H9 (cell line): ENCODE measurements around the gene STARD9. TPM values are rescaled to one million over a fixed set of nuclear protein-coding genes. Genes with fewer than 3 reads are reported as not detected.

Experiments used
- DNase-seq: peaks from one replicate; pipeline ENCODE4 v3.0.0-alpha.2; 2017
- H2AFZ ChIP-seq: one replicate; pipeline ENCODE4 v1.6.1; 2013; ENCODE audit warnings: mild to moderate bottlenecking, low read length, control low read depth, moderate library complexity
- H2AK5ac ChIP-seq: 2 replicates; pipeline ENCODE4 v1.6.1; 2013; ENCODE audit warnings: low read length, control low read depth, mixed read lengths; ENCODE audit not compliant: insufficient read length
- H2BK120ac ChIP-seq: one replicate; pipeline ENCODE4 v1.6.1; 2013; ENCODE audit warnings: low read depth, mild to moderate bottlenecking, low read length, control low read depth, inconsistent platforms; ENCODE audit not compliant: poor library complexity, severe bottlenecking
- H2BK12ac ChIP-seq: 2 replicates; pipeline ENCODE4 v1.6.1; 2013; ENCODE audit warnings: low read length, control low read depth, mixed read lengths, low read depth; ENCODE audit not compliant: insufficient read length
- H2BK15ac ChIP-seq: 2 replicates; pipeline ENCODE4 v1.6.1; 2013; ENCODE audit warnings: low read depth, low read length, control low read depth
- H2BK20ac ChIP-seq: one replicate; pipeline ENCODE4 v1.6.1; 2013; ENCODE audit warnings: low read depth, mild to moderate bottlenecking, low read length, control low read depth, inconsistent platforms; ENCODE audit not compliant: poor library complexity, severe bottlenecking
- H2BK5ac ChIP-seq: 2 replicates; pipeline ENCODE4 v1.6.1; 2013; ENCODE audit warnings: low read length, control low read depth, mixed read lengths; ENCODE audit not compliant: insufficient read length
- H3K14ac ChIP-seq: 2 replicates; pipeline ENCODE4 v1.6.1; 2013; ENCODE audit warnings: low read length, control low read depth; ENCODE audit not compliant: insufficient read depth
- H3K18ac ChIP-seq: 2 replicates; pipeline ENCODE4 v1.6.1; 2013; ENCODE audit warnings: low read depth, mild to moderate bottlenecking, mixed read lengths, low read length, control low read depth; ENCODE audit not compliant: insufficient read length
- H3K23ac ChIP-seq: 2 replicates; pipeline ENCODE4 v1.6.1; 2013; ENCODE audit warnings: low read length, control low read depth, mixed read lengths, low read depth; ENCODE audit not compliant: insufficient read length
- H3K23me2 ChIP-seq: 2 replicates; pipeline ENCODE4 v1.6.1; 2013; ENCODE audit warnings: low read depth, mild to moderate bottlenecking, mixed read lengths, low read length, control low read depth; ENCODE audit not compliant: insufficient read length, poor library complexity, severe bottlenecking
- H3K27ac ChIP-seq: 2 replicates; pipeline ENCODE4 v1.5.1; 2013; ENCODE audit warnings: low read length, control low read depth, mixed read lengths, low read depth; ENCODE audit not compliant: insufficient read length
- H3K27me3 ChIP-seq: 2 replicates; pipeline ENCODE4 v1.6.1; 2013; ENCODE audit warnings: low read length, control low read depth, inconsistent platforms; ENCODE audit not compliant: insufficient read depth
- H3K4ac ChIP-seq: 2 replicates; pipeline ENCODE4 v1.6.1; 2013; ENCODE audit warnings: low read depth, mild to moderate bottlenecking, control low read depth, inconsistent platforms, low read length, moderate library complexity
- H3K4me1 ChIP-seq: 2 replicates; pipeline ENCODE4 v1.6.1; 2013; ENCODE audit warnings: low read length, control low read depth, inconsistent platforms; ENCODE audit not compliant: insufficient read depth
- H3K4me2 ChIP-seq: 2 replicates; pipeline ENCODE4 v1.6.1; 2013; ENCODE audit warnings: low read length, control low read depth, mixed read lengths; ENCODE audit not compliant: insufficient read length, insufficient read depth
- H3K56ac ChIP-seq: 2 replicates; pipeline ENCODE4 v1.6.1; 2013; ENCODE audit warnings: low read depth, mild to moderate bottlenecking, mixed read lengths, low read length, control low read depth; ENCODE audit not compliant: insufficient read length
- H3K79me1 ChIP-seq: 2 replicates; pipeline ENCODE4 v1.6.1; 2013; ENCODE audit warnings: low read depth, mild to moderate bottlenecking, moderate library complexity, low read length, control low read depth, inconsistent platforms; ENCODE audit not compliant: insufficient read depth, poor library complexity, severe bottlenecking
- H3K79me2 ChIP-seq: 2 replicates; pipeline ENCODE4 v1.6.1; 2013; ENCODE audit warnings: low read length, control low read depth, inconsistent platforms; ENCODE audit not compliant: insufficient read depth
- H3K9ac ChIP-seq: 2 replicates; pipeline ENCODE4 v1.6.1; 2013; ENCODE audit warnings: low read length, control low read depth, mixed read lengths; ENCODE audit not compliant: insufficient read length; ENCODE audit errors: extremely low read depth
- H3K9me3 ChIP-seq: one replicate; pipeline ENCODE4 v1.6.1; 2013; ENCODE audit warnings: low read depth, low read length, inconsistent platforms; ENCODE audit not compliant: control insufficient read depth
- H3T11ph ChIP-seq: one replicate; pipeline ENCODE4 v1.6.1; 2013; ENCODE audit warnings: mild to moderate bottlenecking, low read length, control low read depth, inconsistent platforms
- H4K20me1 ChIP-seq: one replicate; pipeline ENCODE4 v1.6.1; 2013; ENCODE audit not compliant: control insufficient read depth, insufficient read length, insufficient read depth
- H4K5ac ChIP-seq: 2 replicates; pipeline ENCODE4 v1.6.1; 2013; ENCODE audit warnings: low read depth, mild to moderate bottlenecking, mixed read lengths, low read length, control low read depth; ENCODE audit not compliant: insufficient read length
- H4K8ac ChIP-seq: replicated peaks from 2 replicates; pipeline ENCODE4 v1.6.1; 2013; ENCODE audit warnings: low read length, control low read depth, mixed read lengths, low read depth; ENCODE audit not compliant: insufficient read length
- H4K91ac ChIP-seq: 2 replicates; pipeline ENCODE4 v1.6.1; 2013; ENCODE audit warnings: low read depth, mild to moderate bottlenecking, moderate library complexity, mixed read lengths, low read length, control low read depth; ENCODE audit not compliant: insufficient read length
- H3K27ac Mint-ChIP-seq, 3 experiments: 2 replicates in 2 of 3; 3 replicates in 1 of 3; pipeline ENCODE4 v1.8.0; 2020 to 2021; ENCODE audit warnings: mixed read lengths in 3 of 3, mild to moderate bottlenecking in 1 of 3, moderate library complexity in 1 of 3
- H3K27me3 Mint-ChIP-seq: 2 replicates; pipeline ENCODE4 v1.8.0; 2021; ENCODE audit warnings: low read depth, mild to moderate bottlenecking, moderate library complexity, mixed read lengths
- H3K36me3 Mint-ChIP-seq, 3 experiments: 2 replicates in 2 of 3; 3 replicates in 1 of 3; pipeline ENCODE4 v1.8.0; 2020 to 2021; ENCODE audit warnings: low read depth in 3 of 3, mixed read lengths in 3 of 3; ENCODE audit not compliant: insufficient read depth in 1 of 3
- H3K4me1 Mint-ChIP-seq, 2 experiments: 2 replicates each; pipeline ENCODE4 v1.8.0; 2020; ENCODE audit warnings: mixed read lengths in 2 of 2
- H3K4me3 Mint-ChIP-seq, 2 experiments: 2 replicates in 1 of 2; 3 replicates in 1 of 2; pipeline ENCODE4 v1.8.0; 2020 to 2021; ENCODE audit warnings: mild to moderate bottlenecking in 2 of 2, mixed read lengths in 2 of 2, moderate library complexity in 1 of 2
- H3K9me3 Mint-ChIP-seq, 2 experiments: 2 replicates in 1 of 2; 3 replicates in 1 of 2; pipeline ENCODE4 v1.8.0; 2020; ENCODE audit warnings: mild to moderate bottlenecking in 2 of 2, mixed read lengths in 2 of 2, moderate library complexity in 1 of 2
- CTCF ChIP-seq: fragments of 200-600 bp; sonication (generic); conservative IDR thresholded peaks from 3 replicates; pipeline ENCODE4 v1.8.0; 2021; ENCODE audit warnings: antibody characterized with exemption, mild to moderate bottlenecking
- WGBS: extraction: QIAGEN DNeasy Blood & Tissue Kit; methylation state at CpG from one replicate; pipeline ENCODE4 v1.1.7; 2013; ENCODE audit warnings: missing lambda C conversion rate, low lambda C conversion rate, mixed read lengths; ENCODE audit not compliant: insufficient read length; ENCODE audit errors: extremely low coverage; 5-methylcytosine and 5-hydroxymethylcytosine counted together
- total RNA-seq: library from RNA; stranded (reverse); gene quantifications from 2 replicates; pipeline ENCODE4 v1.2.1, GENCODE V29; 2021

Gene STARD9
- total RNA-seq, 1 experiment from 2014 or later, result 6.9 TPM

- H3K9me3 ChIP-seq, result no peaks in the 10 kb centered on the region
- no CpG with 5 or more reads among the region's 5 CpGs for WGBS
- H2BK120ac ChIP-seq, result no peak overlapping the region
- Mint-ChIP-seq H3K36me3 (peaks cover 6 to 22% (median 9%) of the 10 kb centered on the region in 3 experiments; a peak in 6 of 7 replicates), H3K4me3 (no peak overlapping the region), H3K27ac (no peak overlapping the region; a peak in 1 of 7 replicates), H3K9me3 (peaks cover 3% of the 10 kb centered on the region in 2 experiments; a peak in 2 of 5 replicates), H3K27me3 (no peaks in the 10 kb centered on the region), H3K4me1 (peaks cover 0 to 3% of the 10 kb centered on the region in 2 experiments; a peak in 1 of 4 replicates)
- H2AK5ac ChIP-seq, result no peak overlapping the region
- H3K18ac ChIP-seq, result no peak overlapping the region
- H2BK12ac ChIP-seq, result no peak overlapping the region
- H2BK5ac ChIP-seq, result no peak overlapping the region
- no peak overlapping the region for H4K5ac ChIP-seq
- no peak overlapping the region for H3K14ac ChIP-seq
- no peak overlapping the region for H3K56ac ChIP-seq
- H4K20me1 ChIP-seq, result no peaks in the 10 kb centered on the region
- TF ChIP-seq CTCF, result no peak
- H3K4ac ChIP-seq, result no peak overlapping the region
- no peak overlapping the region for H3K27ac ChIP-seq
- no peaks in the 10 kb centered on the region for H3K27me3 ChIP-seq
- no peaks in the 10 kb centered on the region for H3K23me2 ChIP-seq
- H3K4me2 ChIP-seq, result no peak overlapping the region
- H2AFZ ChIP-seq, result no peak overlapping the region
- H3K79me2 ChIP-seq, result no peaks in the 10 kb centered on the region
- no peak overlapping the region for H2BK15ac ChIP-seq
- no peak for DNase-seq
- no peak overlapping the region for H3K23ac ChIP-seq
- H4K8ac ChIP-seq, result no peak overlapping the region
- no peak overlapping the region for H2BK20ac ChIP-seq
- no peaks in the 10 kb centered on the region for H3K4me1 ChIP-seq
- H3K9ac ChIP-seq, result no peak overlapping the region
- H4K91ac ChIP-seq, result no peak overlapping the region
- no peaks in the 10 kb centered on the region for H3K79me1 ChIP-seq
- no peak overlapping the region for H3T11ph ChIP-seq
These were observed 121.2 kb downstream of the STARD9 start for GRCh38 chr15:42696626-42697025.
